Pancreas (tissue), 10 donors: ENCODE results near the gene DDX10. TPM values are rescaled to one million over a fixed set of nuclear protein-coding genes. Genes with fewer than 3 reads are reported as not detected.

Experiments
- ATAC-seq, 4 donors: fragments of 200-7000 bp; cut with Tn5 transposase; one replicate each; pipeline versions ENCODE4 v1.8.0 to v1.9.1; 2020; ENCODE audit warnings: mild to moderate bottlenecking in 4 of 4, moderate library complexity in 4 of 4
- DNase-seq, 6 donors: peaks; one replicate each; pipeline ENCODE4 v3.0.0-alpha.2; 2020
- FAIRE-seq: peaks from 2 replicates; lab custom pipeline; 2012; peaks lifted over from hg19 to GRCh38; lab: Jason Lieb, UNC
- H3K27ac ChIP-seq, 4 donors: fragments of 200-600 bp; sonication (generic); 1 replicate in 3 of 4; 2 replicates in 1 of 4; pipeline versions ENCODE4 v1.5.0 to v1.8.0; 2020
- H3K27me3 ChIP-seq, 4 donors: fragments of 200-600 bp; one replicate each; pipeline ENCODE4 v1.8.0; 2021
- H3K36me3 ChIP-seq, 3 donors: fragments of 200-600 bp; sonication (generic) in 1 of 3; one replicate each; pipeline versions ENCODE4 v1.5.0 to v1.8.0; 2020 to 2021
- H3K4me1 ChIP-seq, 3 donors: fragments of 200-600 bp; one replicate each; pipeline ENCODE4 v1.8.0; 2021
- H3K4me3 ChIP-seq, 4 donors: fragments of 200-600 bp; sonication (generic) in 2 of 4; one replicate each; pipeline versions ENCODE4 v1.5.0 to v1.8.0; 2020 to 2021
- H3K9me3 ChIP-seq, 4 donors: fragments of 200-600 bp; one replicate each; pipeline ENCODE4 v1.8.0; 2021
- WGBS, 2 donors: extraction: QIAGEN DNeasy Blood & Tissue Kit; methylation state at CpG; one replicate each; pipeline ENCODE4 v1.1.7; 2013; 5-methylcytosine and 5-hydroxymethylcytosine counted together
- intact Hi-C, 3 donors: fragments of 100-400 bp; cut with DNase I; formaldehyde crosslinking; loops; one replicate each; pipeline versions ENCODE4 v1.11.1 to v1.14.2; 2022
- polyA plus RNA-seq, 2 donors: library from polyadenylated mRNA; stranded (reverse); fragments of 200-250 nt; gene quantifications; one replicate each; pipeline ENCODE4 v1.2.3, GENCODE V29; 2013
- total RNA-seq, 6 donors: library from RNA; stranded (reverse); fragmentation: NEBNext Ultra II Directional in 4 of 6; extraction: Animal tissue kit (Norgen Biotek cat#: 25700) in 4 of 6; gene quantifications; one replicate each; pipeline versions ENCODE4 v1.2.1 to v1.2.4, GENCODE V29; 2021 to 2023
- TF ChIP-seq, protein P1 (sequence below), 4 donors: fragments of 200-600 bp; sonication (generic) in 3 of 4; IDR thresholded peaks; one replicate each; pipeline versions ENCODE4 v1.5.0 to v1.8.0; 2021; ENCODE audit warnings: antibody characterized with exemption in 4 of 4
- donor health status: healthy with polysubstance abuse.
- donor health status: DM: no; HTN: no; CAD: no; lungs with moderate emphysema.
- donor health status: DM: no; HTN: no; CAD: no.
- donor health status: control.
- donor health status: control.
- donor health status: Bipolar disorder and iron deficiency.
- donor health status: DM: yes; HTN: yes; CAD: no.
- donor health status: DM: no; HTN: no; CAD: no.
- donor health status: DM: no; HTN: no; CAD: no.
- donor health status: DM: yes; HTN: yes; CAD: no.

DDX10 gene
- total RNA-seq = 10 to 100 TPM; 14.5 to 18.4 (median 17.5) TPM
- 10 to 100 TPM; 10.9 to 12.1 TPM for polyA plus RNA-seq

DNA sequence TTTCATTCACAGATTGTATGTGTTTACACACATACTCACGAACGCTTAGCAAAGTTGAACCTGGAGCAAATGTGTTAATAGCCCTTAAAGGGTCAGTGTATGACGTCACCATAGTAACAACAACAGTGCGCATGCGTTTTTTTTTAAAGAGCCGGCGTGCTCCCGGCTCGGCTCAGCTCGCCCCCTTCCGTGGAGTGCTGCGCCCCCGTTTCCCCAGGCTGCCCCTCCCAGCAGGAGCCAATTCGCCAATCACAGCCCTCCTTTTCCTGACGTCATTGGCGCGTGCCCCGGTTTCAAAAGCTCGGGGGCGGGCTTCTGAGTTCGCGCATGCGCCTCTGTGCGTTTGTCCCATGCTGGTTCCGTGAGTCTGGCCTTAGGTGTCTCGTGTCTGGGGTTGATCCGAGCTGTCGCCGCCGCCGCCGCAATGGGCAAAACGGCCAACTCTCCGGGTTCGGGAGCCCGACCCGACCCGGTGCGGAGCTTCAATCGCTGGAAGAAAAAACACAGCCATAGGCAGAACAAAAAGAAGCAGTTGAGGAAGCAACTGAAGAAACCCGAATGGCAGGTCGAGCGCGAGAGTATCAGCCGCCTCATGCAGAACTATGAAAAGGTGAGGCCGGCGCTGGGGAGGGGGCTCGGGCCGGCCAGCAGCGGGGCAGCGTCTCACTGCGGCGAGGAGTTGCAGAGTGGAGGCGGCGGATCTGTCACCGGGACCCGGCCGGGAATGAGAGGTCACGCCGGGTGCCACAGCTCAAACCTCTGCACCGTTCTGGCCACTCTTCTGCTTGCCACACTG is at the start of gene DDX10:
DDX10 (plus strand) TSS at position 340 of the 796 bp plus-strand sequence; CDS start at position 425, 85 bp downstream.
- TF ChIP-seq, protein P1, sequence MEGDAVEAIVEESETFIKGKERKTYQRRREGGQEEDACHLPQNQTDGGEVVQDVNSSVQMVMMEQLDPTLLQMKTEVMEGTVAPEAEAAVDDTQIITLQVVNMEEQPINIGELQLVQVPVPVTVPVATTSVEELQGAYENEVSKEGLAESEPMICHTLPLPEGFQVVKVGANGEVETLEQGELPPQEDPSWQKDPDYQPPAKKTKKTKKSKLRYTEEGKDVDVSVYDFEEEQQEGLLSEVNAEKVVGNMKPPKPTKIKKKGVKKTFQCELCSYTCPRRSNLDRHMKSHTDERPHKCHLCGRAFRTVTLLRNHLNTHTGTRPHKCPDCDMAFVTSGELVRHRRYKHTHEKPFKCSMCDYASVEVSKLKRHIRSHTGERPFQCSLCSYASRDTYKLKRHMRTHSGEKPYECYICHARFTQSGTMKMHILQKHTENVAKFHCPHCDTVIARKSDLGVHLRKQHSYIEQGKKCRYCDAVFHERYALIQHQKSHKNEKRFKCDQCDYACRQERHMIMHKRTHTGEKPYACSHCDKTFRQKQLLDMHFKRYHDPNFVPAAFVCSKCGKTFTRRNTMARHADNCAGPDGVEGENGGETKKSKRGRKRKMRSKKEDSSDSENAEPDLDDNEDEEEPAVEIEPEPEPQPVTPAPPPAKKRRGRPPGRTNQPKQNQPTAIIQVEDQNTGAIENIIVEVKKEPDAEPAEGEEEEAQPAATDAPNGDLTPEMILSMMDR (IDR thresholded peaks at IDR 0.05) = no peak
- ATAC-seq (peak; percentile 98 to 100 (median 98)), FAIRE-seq (peak; percentile 95), DNase-seq (peak; percentile 98 to 99 (median 98))
- intact Hi-C loops = no loop called here
- Histone ChIP-seq H3K9me3 (no peaks in the 10 kb centered on the region), H3K36me3 (no peaks in the 10 kb centered on the region), H3K4me3 (peak within 1 kb of the TSS; percentile 64 to 92 (median 84)), H3K27me3 (no peaks in the 10 kb centered on the region), H3K27ac (peak within 1 kb of the TSS; percentile 1 to 34 (median 21)), H3K4me1 (peaks cover 0 to 17% (median 5%) of the 10 kb centered on the region in 3 donors)
- WGBS, 2 donors = 0 to 1% methylated on average over 61 of the region's 61 CpGs

DNA sequence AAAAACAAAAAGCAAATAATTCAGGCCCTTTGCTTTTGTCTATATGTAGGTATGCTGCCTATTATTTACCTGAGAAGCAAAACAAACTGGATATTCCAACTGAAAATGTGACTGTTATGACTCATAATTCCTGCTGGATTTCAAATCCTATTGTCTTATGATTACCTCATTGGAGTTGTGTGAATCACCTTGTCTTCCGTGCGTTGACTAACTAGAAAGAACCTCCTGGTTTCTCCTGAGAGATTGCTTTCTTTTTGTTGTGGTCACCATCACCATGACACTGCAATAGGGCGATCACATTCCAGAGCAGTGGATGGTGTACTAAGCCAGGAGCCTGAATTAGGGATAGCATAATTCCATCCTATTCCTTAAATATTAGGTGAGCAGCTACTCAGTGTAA is 48.3 kb upstream of the DDX10 start:
- H3K4me1 ChIP-seq = no peaks in the 10 kb centered on the region
- intact Hi-C loops = no loop called here
- H3K9me3 ChIP-seq = no peaks in the 10 kb centered on the region
- H3K36me3 ChIP-seq = no peaks in the 10 kb centered on the region
- no peaks in the 10 kb centered on the region for H3K27me3 ChIP-seq
- TF ChIP-seq, protein P1 (IDR thresholded peaks at IDR 0.05) = no peak
- no peak for FAIRE-seq
- 81 to 82% methylated on average over 3 of the region's 3 CpGs for WGBS, 2 donors
- DNase-seq = no peak
- no peak for ATAC-seq
- H3K27ac ChIP-seq = no peak overlapping the region
- H3K4me3 ChIP-seq = no peak overlapping the region

DNA sequence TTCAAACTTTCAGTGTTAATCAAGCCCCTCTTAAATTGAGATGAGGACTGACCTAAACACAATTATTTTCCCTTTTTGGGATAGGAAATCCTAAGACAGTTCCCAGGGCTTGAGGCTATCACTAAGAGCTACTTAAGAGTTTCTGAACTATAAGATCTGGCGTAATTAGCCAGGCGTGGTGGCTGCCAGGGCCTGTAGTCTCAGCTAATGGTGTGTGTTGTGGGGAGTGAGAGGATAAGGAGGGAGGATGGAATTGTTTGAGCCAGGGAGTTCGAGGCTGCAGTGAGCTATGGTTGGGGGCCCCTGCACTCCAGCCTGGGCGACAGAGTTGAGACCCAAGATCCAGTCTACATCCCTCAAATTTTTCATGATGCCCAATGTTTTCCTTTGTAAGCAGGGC is 47.8 kb upstream of the DDX10 start:
- no peaks in the 10 kb centered on the region for H3K27me3 ChIP-seq
- no peak for DNase-seq
- WGBS, 2 donors = 72 to 85% methylated on average over 4 of the region's 4 CpGs
- H3K4me1 ChIP-seq = no peaks in the 10 kb centered on the region
- no peak for FAIRE-seq
- no peak for ATAC-seq
- H3K27ac ChIP-seq = no peak overlapping the region
- H3K9me3 ChIP-seq = no peaks in the 10 kb centered on the region
- H3K36me3 ChIP-seq = no peaks in the 10 kb centered on the region
- intact Hi-C loops = no loop called here
- no peak overlapping the region for H3K4me3 ChIP-seq
- TF ChIP-seq, protein P1 (IDR thresholded peaks at IDR 0.05) = no peak

DNA sequence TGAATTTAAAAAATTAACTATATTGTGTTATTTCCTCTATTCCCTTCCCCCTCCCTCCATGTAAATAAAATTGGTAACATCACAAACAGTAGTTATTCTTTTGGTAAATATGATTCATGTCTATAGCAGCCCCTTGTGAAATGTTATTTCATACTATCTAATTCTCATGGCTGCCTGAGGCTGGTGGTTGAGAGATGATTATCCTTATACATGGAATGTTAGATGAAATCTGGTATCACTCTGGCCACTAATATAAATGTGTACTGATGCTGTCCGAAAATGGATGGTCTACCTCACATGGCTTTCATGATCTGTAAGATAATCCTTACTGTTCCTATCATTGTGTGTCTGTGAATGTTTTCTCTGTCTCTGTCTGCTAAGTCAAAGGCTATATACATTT is 46.3 kb upstream of the DDX10 start:
- H3K27ac ChIP-seq = no peak overlapping the region
- H3K36me3 ChIP-seq = no peaks in the 10 kb centered on the region
- H3K9me3 ChIP-seq = no peaks in the 10 kb centered on the region
- DNase-seq = no peak
- 68 to 96% methylated on average over 1 of the region's 1 CpG for WGBS, 2 donors
- no peak for FAIRE-seq
- TF ChIP-seq, protein P1 (IDR thresholded peaks at IDR 0.05) = no peak
- no peak for ATAC-seq
- H3K4me1 ChIP-seq = no peaks in the 10 kb centered on the region
- no peak overlapping the region for H3K4me3 ChIP-seq
- intact Hi-C loops = no loop called here
- H3K27me3 ChIP-seq = no peaks in the 10 kb centered on the region
